GM21619 (cell line): ENCODE data around the gene PCDHA1.
"Not testable (repeated sequence)": the region's sequence is repeated elsewhere in the genome, so short reads cannot be mapped to it uniquely, and the experiment has no call there.

Experiments used
- ATAC-seq: cut with Tn5 transposase; IDR thresholded peaks from one replicate; pipeline ENCODE4 v1.9.1; 2021; ENCODE audit not compliant: unreplicated experiment

PCDHA1 gene

GRCh38 chr5:140785905-140786686 is at the start of gene PCDHA1:
Gene PCDHA1 (plus strand): TSS chr5:140786140.
- ATAC-seq = no peak

GRCh38 chr5:140737486-140737885 is 48.5 kb upstream of the PCDHA1 start:
- no peak for ATAC-seq

- ATAC-seq = no peak
Measured at GRCh38 chr5:140741967-140742366, 44.0 kb upstream of the PCDHA1 start.

GRCh38 chr5:140753561-140753960 is 32.4 kb upstream of the PCDHA1 start:
- no peak for ATAC-seq

- ATAC-seq = no peak
Measured at GRCh38 chr5:140764177-140764973, 21.6 kb upstream of the PCDHA1 start.

GRCh38 chr5:140767444-140767843 is 18.5 kb upstream of the PCDHA1 start:
- no peak for ATAC-seq

GRCh38 chr5:140780512-140780911 is 5.4 kb upstream of the PCDHA1 start:
- no peak for ATAC-seq

- ATAC-seq = not testable (repeated sequence)
Measured at GRCh38 chr5:140787422-140787821, 1.5 kb downstream of the PCDHA1 start.

- ATAC-seq = not testable (repeated sequence)
Measured at GRCh38 chr5:140787849-140788504, 2.0 kb downstream of the PCDHA1 start.

- no peak for ATAC-seq
Measured at GRCh38 chr5:140791089-140791488, 5.1 kb downstream of the PCDHA1 start.

- no peak for ATAC-seq
Measured at GRCh38 chr5:140794595-140795258, 8.8 kb downstream of the PCDHA1 start, which contains the start of gene PCDHA2. Gene PCDHA2 (plus strand): TSS chr5:140794852.

GRCh38 chr5:140795259-140795641 is 9.3 kb downstream of the PCDHA1 start:
- ATAC-seq = no peak

- not testable (repeated sequence) for ATAC-seq
Measured at GRCh38 chr5:140796072-140796717, 10.3 kb downstream of the PCDHA1 start.

GRCh38 chr5:140796718-140797095 is 10.8 kb downstream of the PCDHA1 start:
- ATAC-seq = no peak

- ATAC-seq = no peak
Measured at GRCh38 chr5:140800816-140801493, 15.0 kb downstream of the PCDHA1 start, which contains the start of gene PCDHA3. Gene PCDHA3 (plus strand): TSS chr5:140801057.

GRCh38 chr5:140801494-140801841 is 15.5 kb downstream of the PCDHA1 start:
- no peak for ATAC-seq

- ATAC-seq = not testable (repeated sequence)
Measured at GRCh38 chr5:140802381-140802780, 16.4 kb downstream of the PCDHA1 start.

GRCh38 chr5:140802781-140803271 is 16.9 kb downstream of the PCDHA1 start:
- no peak for ATAC-seq

GRCh38 chr5:140806834-140807775 is 21.2 kb downstream of the PCDHA1 start, which contains the start of gene PCDHA4:
Gene PCDHA4 (plus strand): TSS chr5:140807068.
- no peak for ATAC-seq
